Effector memory CD4-positive, alpha-beta T cell (primary cell): Measurements from ENCODE around the gene UQCRC2.

ENCODE experiments used
- DNase-seq, 3 donors: peaks; one replicate each; pipeline ENCODE4 v3.0.0-alpha.2; 2020
- H3K27ac ChIP-seq: 2 replicates; pipeline ENCODE4 v1.7.0; 2013; ENCODE audit warnings: mild to moderate bottlenecking, low read length, moderate library complexity; ENCODE audit not compliant: insufficient read depth, poor library complexity, severe bottlenecking
- H3K27me3 ChIP-seq: replicated peaks from 2 replicates; pipeline ENCODE4 v1.7.0; 2013; ENCODE audit warnings: mild to moderate bottlenecking, low read length; ENCODE audit not compliant: insufficient read depth, control insufficient read depth, poor library complexity, severe bottlenecking
- H3K36me3 ChIP-seq: 2 replicates; pipeline ENCODE4 v1.7.0; 2013; ENCODE audit warnings: mild to moderate bottlenecking, low read length, moderate library complexity; ENCODE audit not compliant: control insufficient read depth, insufficient read depth
- H3K4me1 ChIP-seq: 2 replicates; pipeline ENCODE4 v1.7.0; 2013; ENCODE audit warnings: low read length, mild to moderate bottlenecking; ENCODE audit not compliant: control insufficient read depth, insufficient read depth, poor library complexity, severe bottlenecking
- H3K4me3 ChIP-seq: 2 replicates; pipeline ENCODE4 v1.7.0; 2013; ENCODE audit warnings: low read length, low read depth, mild to moderate bottlenecking; ENCODE audit not compliant: insufficient read depth, poor library complexity, severe bottlenecking
- H3K9me3 ChIP-seq: 2 replicates; pipeline ENCODE4 v1.7.0; 2013; ENCODE audit warnings: mild to moderate bottlenecking, low read length, moderate library complexity; ENCODE audit not compliant: control insufficient read depth

The UQCRC2 gene

GRCh38 chr16:21950782-21951521 lies 2.2 kb upstream of the UQCRC2 start:
- DNase-seq: no peak
- Histone ChIP-seq H3K4me1 (peaks cover 26% of the 10 kb centered on the region), H3K27me3 (no peaks in the 10 kb centered on the region), H3K9me3 (no peaks in the 10 kb centered on the region), H3K36me3 (no peaks in the 10 kb centered on the region), H3K27ac (peak overlapping the region; percentile 99), H3K4me3 (no peak overlapping the region)

GRCh38 chr16:21952040-21952792 lies 945 bp upstream of the UQCRC2 start:
- no peaks in the 10 kb centered on the region for H3K27me3 ChIP-seq
- peak overlapping the region; percentile 95 for H3K4me3 ChIP-seq
- H3K27ac ChIP-seq: peak overlapping the region; percentile 99
- no peaks in the 10 kb centered on the region for H3K9me3 ChIP-seq
- H3K36me3 ChIP-seq: peaks cover 3% of the 10 kb centered on the region
- DNase-seq: peak; percentile 51 to 73 (median 68)
- H3K4me1 ChIP-seq: peaks cover 26% of the 10 kb centered on the region

- Histone ChIP-seq H3K9me3 (no peaks in the 10 kb centered on the region), H3K27me3 (no peaks in the 10 kb centered on the region), H3K36me3 (peaks cover 16% of the 10 kb centered on the region), H3K4me3 (peak overlapping the region; percentile 95), H3K27ac (peak overlapping the region; percentile 99), H3K4me1 (peaks cover 26% of the 10 kb centered on the region)
- DNase-seq: no peak
Measured at GRCh38 chr16:21953541-21953902, 361 bp downstream of the UQCRC2 start.

- Histone ChIP-seq H3K9me3 (no peaks in the 10 kb centered on the region), H3K4me3 (no peak overlapping the region), H3K27me3 (no peaks in the 10 kb centered on the region), H3K36me3 (peaks cover 50% of the 10 kb centered on the region), H3K4me1 (peaks cover 8% of the 10 kb centered on the region), H3K27ac (no peak overlapping the region)
- DNase-seq: no peak
Measured at GRCh38 chr16:21957714-21958346, 4.7 kb downstream of the UQCRC2 start.

GRCh38 chr16:21959050-21959449 lies 5.9 kb downstream of the UQCRC2 start:
- H3K4me3 ChIP-seq: no peak overlapping the region
- H3K4me1 ChIP-seq: peaks cover 7% of the 10 kb centered on the region
- no peaks in the 10 kb centered on the region for H3K9me3 ChIP-seq
- no peak overlapping the region for H3K27ac ChIP-seq
- peaks cover 58% of the 10 kb centered on the region for H3K36me3 ChIP-seq
- DNase-seq: no peak
- no peaks in the 10 kb centered on the region for H3K27me3 ChIP-seq

GRCh38 chr16:21962475-21962874 lies 9.3 kb downstream of the UQCRC2 start:
- Histone ChIP-seq H3K4me1 (no peaks in the 10 kb centered on the region), H3K36me3 (peaks cover 87% of the 10 kb centered on the region), H3K27ac (no peak overlapping the region), H3K27me3 (no peaks in the 10 kb centered on the region), H3K4me3 (no peak overlapping the region), H3K9me3 (no peaks in the 10 kb centered on the region)
- no peak for DNase-seq

- H3K27ac ChIP-seq: no peak overlapping the region
- H3K9me3 ChIP-seq: no peaks in the 10 kb centered on the region
- H3K36me3 ChIP-seq: peaks cover 89% of the 10 kb centered on the region
- no peaks in the 10 kb centered on the region for H3K27me3 ChIP-seq
- no peak for DNase-seq
- H3K4me1 ChIP-seq: no peaks in the 10 kb centered on the region
- no peak overlapping the region for H3K4me3 ChIP-seq
Measured at GRCh38 chr16:21963887-21964286, 10.7 kb downstream of the UQCRC2 start.

- H3K4me3 ChIP-seq: no peak overlapping the region
- H3K27ac ChIP-seq: no peak overlapping the region
Measured at GRCh38 chr16:21964353-21964752, 11.2 kb downstream of the UQCRC2 start.

GRCh38 chr16:21971856-21972255 lies 18.7 kb downstream of the UQCRC2 start:
- Histone ChIP-seq H3K36me3 (peaks cover 90% of the 10 kb centered on the region), H3K27me3 (no peaks in the 10 kb centered on the region), H3K4me1 (no peaks in the 10 kb centered on the region), H3K9me3 (no peaks in the 10 kb centered on the region), H3K27ac (no peak overlapping the region), H3K4me3 (no peak overlapping the region)
- DNase-seq: no peak

More at GRCh38 chr16:21964353-21964752, 11.2 kb downstream of the UQCRC2 start:
- Histone ChIP-seq H3K4me1 (no peaks in the 10 kb centered on the region), H3K9me3 (no peaks in the 10 kb centered on the region), H3K36me3 (peaks cover 87% of the 10 kb centered on the region), H3K27me3 (no peaks in the 10 kb centered on the region)
- DNase-seq: no peak

- Histone ChIP-seq H3K4me1 (no peaks in the 10 kb centered on the region), H3K4me3 (no peak overlapping the region), H3K36me3 (peaks cover 89% of the 10 kb centered on the region), H3K27ac (no peak overlapping the region), H3K27me3 (no peaks in the 10 kb centered on the region), H3K9me3 (no peaks in the 10 kb centered on the region)
- no peak for DNase-seq
Measured at GRCh38 chr16:21973945-21974344, 20.8 kb downstream of the UQCRC2 start.
